HepG2 (cell line): ENCODE measurements around the gene PTPRD. TPM values are rescaled to one million over a fixed set of nuclear protein-coding genes. Genes with fewer than 3 reads are reported as not detected.

Experiments used
- BRF2 ChIP-seq: sonication (generic); formaldehyde crosslinking; IDR thresholded peaks from 2 replicates; pipeline ENCODE4 v1.8.1; 2022; ENCODE audit warnings: mild to moderate bottlenecking, missing genetic modification reagents
- CBX2 ChIP-seq, 2 experiments: fragments of 200-600 bp in 1 of 2; sonication (generic); formaldehyde crosslinking in 1 of 2; IDR thresholded peaks; 2 replicates each; pipeline versions ENCODE4 v1.7.0 to v1.8.1; 2018 to 2022; ENCODE audit warnings: low read depth in 2 of 2, low read length in 1 of 2, mild to moderate bottlenecking in 1 of 2, missing genetic modification reagents in 1 of 2
- CREB1 ChIP-seq, 2 experiments: fragments of 450-650 bp in 1 of 2; IDR thresholded peaks; 2 replicates each; pipeline ENCODE4 v1.6.1; 2016 to 2017; ENCODE audit warnings: control low read depth in 1 of 2, mild to moderate bottlenecking in 1 of 2, missing compliant biosample characterization in 1 of 2, missing genetic modification characterization in 1 of 2
- CREM ChIP-seq, 2 experiments: sonication (generic) in 1 of 2; formaldehyde crosslinking in 1 of 2; IDR thresholded peaks; 2 replicates each; pipeline versions ENCODE4 v1.4.0 to v1.6.1; 2016 to 2020; ENCODE audit warnings: antibody characterized with exemption in 1 of 2, mild to moderate bottlenecking in 1 of 2, missing genetic modification reagents in 1 of 2
- GMEB2 ChIP-seq: IDR thresholded peaks from 2 replicates; pipeline ENCODE4 v1.6.1; 2016; ENCODE audit warnings: missing biosample characterization, missing genetic modification reagents, low read depth
- HMGXB3 ChIP-seq: sonication (generic); formaldehyde crosslinking; IDR thresholded peaks from 2 replicates; pipeline ENCODE4 v1.4.0; 2020; ENCODE audit warnings: missing genetic modification reagents, borderline replicate concordance
- HNF4G ChIP-seq, 2 experiments: sonication (generic) in 1 of 2; formaldehyde crosslinking in 1 of 2; IDR thresholded peaks; 2 replicates each; pipeline versions ENCODE4 v1.4.0 to v1.6.1; 2011 to 2020; ENCODE audit warnings: borderline replicate concordance in 2 of 2, low read depth in 2 of 2, mild to moderate bottlenecking in 2 of 2, low read length in 1 of 2, missing genetic modification reagents in 1 of 2, moderate library complexity in 1 of 2
- KDM6A ChIP-seq: IDR thresholded peaks from 2 replicates; pipeline ENCODE4 v1.6.1; 2016; ENCODE audit warnings: low read depth
- NFATC3 ChIP-seq: sonication (generic); formaldehyde crosslinking; IDR thresholded peaks from 2 replicates; pipeline ENCODE4 v1.5.1; 2020; ENCODE audit warnings: mild to moderate bottlenecking, missing genetic modification reagents
- NR1H2 ChIP-seq: sonication (generic); formaldehyde crosslinking; IDR thresholded peaks from 2 replicates; pipeline ENCODE4 v1.8.1; 2022; ENCODE audit warnings: low read depth, missing genetic modification reagents, borderline replicate concordance
- SATB2 ChIP-seq: sonication (generic); formaldehyde crosslinking; IDR thresholded peaks from 2 replicates; pipeline ENCODE4 v1.5.0; 2020; ENCODE audit warnings: missing genetic modification reagents
- ZSCAN22 ChIP-seq: sonication (generic); formaldehyde crosslinking; IDR thresholded peaks from 2 replicates; pipeline ENCODE4 v1.4.0; 2020; ENCODE audit warnings: mild to moderate bottlenecking, missing genetic modification reagents
- polyA plus RNA-seq, 8 experiments: library from polyadenylated mRNA; depleted of rRNA in 3 of 8; stranded (reverse) in 7 of 8; unstranded in 1 of 8; fragments of >200 nt; fragmentation: Illumina TruSeq in 4 of 8; extraction: Trizol in 4 of 8; gene quantifications; 2 replicates each; pipeline versions ENCODE4 v1.2.1 to v1.2.3, GENCODE V29; 2011 to 2016; ENCODE audit warnings: low read depth in 4 of 8, missing spikeins in 1 of 8, mixed read lengths in 1 of 8; ENCODE audit not compliant: insufficient read depth in 1 of 8
- total RNA-seq, 5 experiments: library from RNA; depleted of rRNA; stranded (reverse); fragments of >200 nt; fragmentation: Illumina TruSeq; extraction: Trizol; gene quantifications; 2 replicates each; pipeline ENCODE4 v1.2.3, GENCODE V29; 2016; ENCODE audit warnings: low read depth in 1 of 5

Gene PTPRD
- total and polyA plus RNA-seq, 2 of the 13 experiments (the other 11 are each of a cell fraction or from before 2014, with no cell fraction given): 0.05 TPM; not detected in 1

DNA sequence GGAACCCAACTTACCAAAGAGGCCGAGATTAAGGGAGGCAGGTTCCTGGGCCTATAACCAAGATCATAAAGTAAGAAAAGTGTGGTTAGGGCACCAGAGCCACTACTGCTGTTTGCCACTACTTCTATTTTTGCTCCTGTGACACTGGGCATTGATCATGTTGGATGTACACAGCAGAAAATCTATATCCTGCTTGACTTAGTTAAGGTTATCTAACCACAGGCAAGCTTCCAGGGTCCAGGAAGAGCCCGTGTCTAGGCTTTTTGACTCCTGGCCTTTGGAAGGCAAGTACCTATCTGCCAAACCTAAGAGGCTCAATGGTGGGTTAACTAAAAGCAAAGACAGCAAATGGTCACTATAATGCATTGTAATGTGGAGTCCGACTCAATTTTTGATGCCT lies 2315.8 kb downstream of the PTPRD start (continued):
- TF ChIP-seq HMGXB3 (CRISPR knock-in tag): no peak
- TF ChIP-seq SATB2 (CRISPR knock-in tag): no peak
- TF ChIP-seq CREB1 (IDR thresholded peaks at IDR 0.05): no peak
- TF ChIP-seq CREB1 (CRISPR knock-in tag; IDR thresholded peaks at IDR 0.05): no peak
- no peak for TF ChIP-seq NFATC3 (CRISPR knock-in tag)
- TF ChIP-seq GMEB2: no peak
- no peak for TF ChIP-seq BRF2
- no peak for TF ChIP-seq KDM6A (CRISPR knock-in tag)
- no peak for TF ChIP-seq CBX2 (IDR thresholded peaks at IDR 0.05; ENCODE audit: low read depth, low read length)
- TF ChIP-seq CBX2 (CRISPR knock-in tag; IDR thresholded peaks at IDR 0.05; ENCODE audit: low read depth): no peak
- no peak for TF ChIP-seq ZSCAN22 (CRISPR knock-in tag)
- no peak for TF ChIP-seq CREM (IDR thresholded peaks at IDR 0.05)
- no peak for TF ChIP-seq CREM (CRISPR knock-in tag; IDR thresholded peaks at IDR 0.05)
- no peak for TF ChIP-seq HNF4G (IDR thresholded peaks at IDR 0.05; ENCODE audit: borderline replicate concordance, low read depth, low read length)
- no peak for TF ChIP-seq HNF4G (CRISPR knock-in tag; IDR thresholded peaks at IDR 0.05; ENCODE audit: borderline replicate concordance, low read depth)
- no peak for TF ChIP-seq NR1H2 (CRISPR knock-in tag)
